Bronchial epithelial cell (primary cell): ENCODE measurements around the gene FRS3. TPM values are rescaled to one million over a fixed set of nuclear protein-coding genes. Genes with fewer than 3 reads are reported as not detected.
A peak's percentile ranks its signal among the peaks of the same experiment; 100 is the strongest.

Experiments
- DNase-seq: peaks from one replicate; pipeline ENCODE4 v3.0.0-alpha.2; 2010; ENCODE audit warnings: low read depth
- FAIRE-seq: peaks from 2 replicates; lab custom pipeline; 2011; peaks lifted over from hg19 to GRCh38; lab: Jason Lieb, UNC
- H3K27me3 ChIP-seq: 2 replicates; pipeline ENCODE4 v1.5.1; 2011; ENCODE audit warnings: low read length; ENCODE audit not compliant: control insufficient read depth, insufficient read depth
- H3K36me3 ChIP-seq: 2 replicates; pipeline ENCODE4 v1.5.1; 2011; ENCODE audit warnings: low read length; ENCODE audit not compliant: control insufficient read depth, insufficient read depth
- H3K4me3 ChIP-seq: 2 replicates; pipeline ENCODE4 v1.5.1; 2011; ENCODE audit warnings: mild to moderate bottlenecking, low read depth, low read length, control low read depth
- CTCF ChIP-seq: IDR thresholded peaks from 2 replicates; pipeline ENCODE4 v1.5.1; 2011; ENCODE audit warnings: mild to moderate bottlenecking, moderate library complexity, low read length, control low read depth, inconsistent platforms; ENCODE audit not compliant: insufficient read depth, severe bottlenecking
- total RNA-seq: library from RNA; depleted of rRNA; stranded (reverse); fragments of >200 nt; gene quantifications from 2 replicates; pipeline ENCODE4 v1.2.1, GENCODE V29; 2014

FRS3 gene
- total RNA-seq, 1 donor from 2014 or later, result 0.79 TPM

- H3K36me3 ChIP-seq, result no peaks in the 10 kb centered on the region
- H3K27me3 ChIP-seq, result no peaks in the 10 kb centered on the region
- DNase-seq, result no peak
- no peak for FAIRE-seq
- H3K4me3 ChIP-seq, result no peak overlapping the region
- no peak for TF ChIP-seq CTCF
These were observed 40.7 kb downstream of the FRS3 start for GRCh38 chr6:41739041-41739440.

- Histone ChIP-seq H3K27me3 (no peaks in the 10 kb centered on the region), H3K36me3 (no peaks in the 10 kb centered on the region), H3K4me3 (no peak overlapping the region)
- no peak for TF ChIP-seq CTCF
- DNase-seq (no peak), FAIRE-seq (no peak)
These were observed 42.0 kb downstream of the FRS3 start for GRCh38 chr6:41737591-41738130.

GRCh38 chr6:41736800-41737555 lies 42.7 kb downstream of the FRS3 start:
- H3K27me3 ChIP-seq, result no peaks in the 10 kb centered on the region
- DNase-seq (no peak), FAIRE-seq (no peak)
- TF ChIP-seq CTCF, result no peak
- H3K36me3 ChIP-seq, result no peaks in the 10 kb centered on the region
- H3K4me3 ChIP-seq, result no peak overlapping the region

- no peak for DNase-seq
- H3K36me3 ChIP-seq, result no peaks in the 10 kb centered on the region
- H3K27me3 ChIP-seq, result no peaks in the 10 kb centered on the region
- no peak for TF ChIP-seq CTCF
- no peak for FAIRE-seq
- no peak overlapping the region for H3K4me3 ChIP-seq
These were observed 43.4 kb downstream of the FRS3 start for GRCh38 chr6:41736186-41736733.

GRCh38 chr6:41735427-41736185 lies 44.1 kb downstream of the FRS3 start, which contains the start of gene TFEB:
TFEB (minus strand) TSS chr6:41735608; CDS start chr6:41691213, 44,395 bp downstream.
- H3K27me3 ChIP-seq, result no peaks in the 10 kb centered on the region
- no peaks in the 10 kb centered on the region for H3K36me3 ChIP-seq
- peak; percentile 90 for TF ChIP-seq CTCF
- H3K4me3 ChIP-seq, result peak within 1 kb of the TSS; percentile 65
- FAIRE-seq (no peak), DNase-seq (peak; percentile 78)
